GM19467 (cell line): ENCODE results near the gene RNF168.
"Not testable (repeated sequence)": the region's sequence is repeated elsewhere in the genome, so short reads cannot be mapped to it uniquely, and the experiment has no call there.

Experiments
- ATAC-seq: cut with Tn5 transposase; IDR thresholded peaks from one replicate; pipeline ENCODE4 v1.9.1; 2021; ENCODE audit warnings: mild to moderate bottlenecking, moderate library complexity; ENCODE audit not compliant: unreplicated experiment

The RNF168 gene

DNA sequence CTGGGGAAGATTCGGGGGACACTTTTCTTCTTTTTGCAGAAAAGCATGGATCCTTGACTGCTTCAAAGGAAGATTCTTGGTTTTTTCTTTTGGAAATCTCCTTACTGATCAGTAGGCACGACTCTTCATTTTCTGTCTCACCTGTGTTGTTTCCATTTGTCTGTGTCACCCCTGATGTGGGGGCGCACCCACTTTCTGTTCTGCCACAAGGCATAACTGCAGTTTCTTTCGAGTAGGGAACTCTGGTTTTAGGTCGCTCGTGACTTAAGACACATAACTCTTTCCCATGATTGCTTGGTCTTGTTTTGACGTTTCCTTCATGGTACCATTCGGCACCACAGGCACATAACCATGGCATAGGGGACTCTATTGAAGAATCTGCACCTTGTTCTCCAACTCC is 31.3 kb downstream of the RNF168 start:
- no peak for ATAC-seq

DNA sequence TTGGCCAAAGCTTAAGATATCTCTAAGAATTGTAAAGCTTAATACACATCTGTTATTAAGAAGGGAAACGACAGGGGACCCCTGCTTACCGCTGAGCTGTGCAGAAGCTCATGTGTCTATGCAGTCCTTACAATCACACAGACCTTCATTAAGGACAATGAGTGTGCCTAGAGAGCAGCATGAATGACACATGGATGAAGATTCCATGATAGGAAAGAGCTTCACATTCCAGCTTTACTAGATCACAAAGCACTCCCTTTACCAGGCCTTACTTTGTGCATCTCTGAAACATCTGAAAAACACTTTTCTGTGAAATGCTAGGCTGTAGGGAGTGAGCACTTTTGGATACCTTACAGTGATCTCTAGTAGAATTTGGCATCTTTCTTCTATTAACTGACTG is 32.0 kb downstream of the RNF168 start:
- ATAC-seq = no peak

- ATAC-seq = not testable (repeated sequence)
Observed at GRCh38 chr3:196470182-196470581, 33.4 kb downstream of the RNF168 start.

GRCh38 chr3:196463804-196464203 is 39.8 kb downstream of the RNF168 start:
- no peak for ATAC-seq

DNA sequence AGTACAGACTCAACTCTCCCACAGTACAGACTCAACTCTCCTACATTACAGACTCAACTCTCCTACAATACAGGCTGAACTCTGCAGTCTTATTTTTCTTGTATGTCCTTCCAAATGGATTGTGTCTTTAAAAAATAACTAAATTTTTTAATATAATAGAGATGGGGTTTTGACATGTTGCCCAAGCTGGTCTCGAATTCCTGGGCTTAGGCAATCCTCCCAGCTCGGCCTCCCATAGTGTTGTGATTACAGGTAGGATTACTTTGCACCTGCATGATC is 40.2 kb downstream of the RNF168 start:
- ATAC-seq = no peak

- ATAC-seq = not testable (repeated sequence)
Observed at GRCh38 chr3:196462680-196463477, 40.7 kb downstream of the RNF168 start.

GRCh38 chr3:196458063-196458462 is 45.5 kb downstream of the RNF168 start:
- ATAC-seq = no peak

- ATAC-seq = not testable (repeated sequence)
Observed at GRCh38 chr3:196457470-196457869, 46.1 kb downstream of the RNF168 start.

DNA sequence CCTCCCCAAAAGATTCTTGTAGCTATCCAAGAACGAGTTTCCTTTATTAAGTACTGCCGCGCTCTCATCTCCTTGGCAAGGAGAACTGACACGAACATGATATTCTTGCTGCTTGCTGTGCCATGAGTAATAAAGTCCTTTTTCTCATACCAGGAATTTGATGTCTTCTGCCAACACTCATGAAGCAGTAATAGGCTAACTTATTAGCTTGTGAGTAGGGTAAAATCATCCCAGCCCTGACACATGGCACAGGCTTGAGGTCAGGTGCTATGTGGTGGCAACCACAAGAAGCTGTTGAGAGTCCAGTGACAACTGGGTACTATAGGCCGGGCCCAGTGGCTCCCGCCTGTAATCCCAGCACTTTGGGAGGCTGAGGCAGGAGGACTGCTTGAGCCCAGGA is 48.6 kb downstream of the RNF168 start:
- ATAC-seq = no peak

DNA sequence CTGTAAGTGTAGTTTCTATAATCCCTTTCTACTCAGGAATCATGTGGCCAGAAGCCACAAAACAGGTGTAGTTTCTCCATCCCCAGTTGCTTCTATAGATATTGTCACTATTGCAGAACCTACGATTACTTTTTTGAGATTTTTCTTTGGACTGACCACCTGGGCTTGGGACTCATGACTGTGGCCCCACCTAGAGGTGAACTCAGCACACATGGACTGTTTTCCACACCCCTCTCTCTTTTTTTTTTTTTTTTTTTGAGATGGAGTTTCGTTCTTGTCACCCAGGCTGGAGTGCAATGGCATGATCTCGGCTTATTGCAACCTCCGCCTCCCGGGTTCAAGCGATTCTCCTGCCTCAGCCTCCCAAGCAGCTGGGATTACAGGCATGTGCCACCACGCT is 58.2 kb downstream of the RNF168 start:
- ATAC-seq = not testable (repeated sequence)

GRCh38 chr3:196444500-196444894 is 59.1 kb downstream of the RNF168 start:
- no peak for ATAC-seq

DNA sequence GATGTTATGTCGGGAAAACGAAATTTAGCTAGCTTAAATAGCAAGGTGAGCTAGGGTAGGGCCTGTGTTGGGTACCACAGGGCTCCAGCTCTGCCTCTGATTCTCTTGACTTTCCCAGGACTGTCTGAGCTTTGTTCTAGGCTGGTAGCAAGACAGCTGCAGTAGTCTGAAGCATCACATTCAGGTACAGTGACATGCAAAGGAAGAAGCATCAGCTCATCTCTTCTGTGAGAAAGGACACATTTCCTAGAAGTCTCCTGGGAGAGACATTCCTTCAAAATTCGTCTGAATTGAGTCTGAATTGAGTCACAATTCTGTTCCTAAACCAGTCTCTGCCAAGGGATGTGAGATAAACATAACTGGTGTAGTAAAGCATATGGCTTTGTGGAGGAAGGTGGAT is 62.9 kb downstream of the RNF168 start:
- no peak for ATAC-seq

GRCh38 chr3:196440041-196440537 is 63.5 kb downstream of the RNF168 start:
- ATAC-seq = no peak

- ATAC-seq = peak; percentile 79
Observed at GRCh38 chr3:196432137-196432879, 71.3 kb downstream of the RNF168 start, which contains the start of gene UBXN7. TSS of gene UBXN7 (minus strand) at chr3:196432427. CDS start at chr3:196432399, 28 bp downstream.

- ATAC-seq = peak; percentile 22
Observed at GRCh38 chr3:196431181-196432136, 72.1 kb downstream of the RNF168 start.

- ATAC-seq = no peak
Observed at GRCh38 chr3:196428041-196428440, 75.5 kb downstream of the RNF168 start.

DNA sequence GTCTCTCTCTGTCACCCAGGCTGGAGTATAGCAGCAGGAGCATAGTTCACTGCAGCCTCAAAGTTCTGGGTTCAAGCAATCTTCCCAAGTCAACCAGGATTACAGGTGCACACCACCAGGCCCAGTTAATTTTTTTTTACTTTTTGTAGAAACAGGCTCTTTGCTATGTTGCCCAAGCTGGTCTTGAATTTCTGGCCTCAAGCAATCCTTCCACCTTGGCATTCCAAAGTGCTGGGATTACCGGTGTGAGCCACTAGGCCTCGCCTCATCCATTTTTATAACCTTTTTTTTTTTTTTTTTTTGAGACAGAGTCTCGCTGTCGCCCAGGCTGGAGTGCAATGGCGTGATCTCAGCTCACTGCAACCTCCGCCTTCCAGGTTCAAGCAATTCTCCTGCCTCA is 79.1 kb downstream of the RNF168 start:
- not testable (repeated sequence) for ATAC-seq

DNA sequence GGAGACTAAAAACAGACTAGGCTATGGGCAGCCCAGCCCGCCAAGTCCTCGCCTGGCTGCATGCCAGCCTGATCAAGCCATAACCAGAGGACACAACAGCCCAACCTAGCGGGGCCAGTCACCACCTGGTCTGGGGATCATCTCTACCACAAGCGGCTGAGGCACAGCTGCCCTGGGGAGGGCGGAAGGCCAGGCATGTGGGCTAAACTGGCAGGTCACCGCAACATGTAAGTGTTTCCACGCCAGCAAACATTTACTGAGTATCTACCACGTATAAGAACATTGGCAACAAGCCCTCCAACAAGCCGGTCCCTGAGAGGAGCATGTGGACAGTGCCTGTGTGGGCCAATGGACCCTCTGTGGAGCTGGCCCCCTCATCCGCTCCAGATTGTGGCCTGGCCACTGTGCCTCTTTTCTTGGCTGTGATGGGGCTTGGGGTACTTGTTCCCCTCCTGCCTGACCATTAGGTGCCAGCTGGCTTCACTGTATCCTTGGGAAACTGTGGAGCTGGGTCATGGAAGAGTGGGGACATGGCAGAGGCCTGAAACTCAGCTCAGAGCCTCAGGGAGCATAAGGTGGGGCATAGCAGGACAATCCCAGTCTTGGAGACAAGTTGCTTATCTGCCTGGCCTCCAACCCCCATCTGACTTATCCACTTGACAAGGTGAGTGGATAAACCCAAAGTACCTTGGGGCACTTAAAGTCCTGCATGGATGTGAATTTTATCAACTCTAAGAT is 80.4 kb downstream of the RNF168 start:
- no peak for ATAC-seq

- not testable (repeated sequence) for ATAC-seq
Observed at GRCh38 chr3:196421668-196422067, 81.9 kb downstream of the RNF168 start.

GRCh38 chr3:196419386-196419785 is 84.2 kb downstream of the RNF168 start:
- no peak for ATAC-seq
